ENCODE measurements around the gene SINHCAF. TPM values are rescaled to one million over a fixed set of nuclear protein-coding genes. Genes with fewer than 3 reads are reported as not detected.

Gene SINHCAF
- total and polyA plus RNA-seq, 9 of the 15 experiments (the other 6 are each of a cell fraction or from before 2014, with no cell fraction given), result 73.2 to 185 (median 110) TPM

- H3K4me1 ChIP-seq (replicated peaks in 1 of 2; ENCODE audit: control insufficient read depth in 2 of 2, insufficient read depth in 2 of 2, low read length in 2 of 2), result peaks cover 8 to 11% of the 10 kb centered on the region in 2 experiments; a peak in 4 of 5 replicates
- peaks cover 66% of the 10 kb centered on the region for H3K36me3 ChIP-seq (ENCODE audit: control insufficient read depth, insufficient read depth, low read length)
- ChIA-PET CTCF (ENCODE audit: low intra/inter-chr PET ratio) (no interaction called here), POLR2A (interaction anchor here (0.6 to 1.6 kb wide), 6 partner anchors 11 to 488 kb away, joined by 3 to 13 read pairs (median 4); partner anchors contain the start of gene SINHCAF)
- no peak for TF ChIP-seq ZBTB49 (CRISPR knock-in tag; IDR thresholded peaks at IDR 0.05; ENCODE audit: borderline replicate concordance)
- TF ChIP-seq, protein P1, sequence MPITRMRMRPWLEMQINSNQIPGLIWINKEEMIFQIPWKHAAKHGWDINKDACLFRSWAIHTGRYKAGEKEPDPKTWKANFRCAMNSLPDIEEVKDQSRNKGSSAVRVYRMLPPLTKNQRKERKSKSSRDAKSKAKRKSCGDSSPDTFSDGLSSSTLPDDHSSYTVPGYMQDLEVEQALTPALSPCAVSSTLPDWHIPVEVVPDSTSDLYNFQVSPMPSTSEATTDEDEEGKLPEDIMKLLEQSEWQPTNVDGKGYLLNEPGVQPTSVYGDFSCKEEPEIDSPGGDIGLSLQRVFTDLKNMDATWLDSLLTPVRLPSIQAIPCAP (CRISPR knock-in tag; IDR thresholded peaks at IDR 0.05; ENCODE audit: borderline replicate concordance), result no peak
- no peak for TF ChIP-seq ETV5 (CRISPR knock-in tag; IDR thresholded peaks at IDR 0.05; ENCODE audit: low read depth)
- TF ChIP-seq TCF7 (IDR thresholded peaks at IDR 0.05; ENCODE audit: borderline replicate concordance), result no peak
- no peak for TF ChIP-seq NFE2 (IDR thresholded peaks at IDR 0.05; ENCODE audit: low read depth)
- no peak for TF ChIP-seq KLF13 (tag; IDR thresholded peaks at IDR 0.05; ENCODE audit: borderline replicate concordance, low read depth)
- no peak overlapping the region for H2AFZ ChIP-seq (ENCODE audit: low read depth, low read length)
- peak; percentile 42 for FAIRE-seq
- intact Hi-C loops (cut with micrococcal nuclease), result no loop called here
- no peak overlapping the region for H3K4me2 ChIP-seq (ENCODE audit: insufficient read depth, low read length)
- no TSS peak for BruUV-seq (replicated peaks)
- no peak for ATAC-seq
- 78% methylated on average over 2 of the region's 2 CpGs for WGBS (ENCODE audit: insufficient coverage, low coverage, missing lambda C conversion rate)
- peaks cover 99% of the 10 kb centered on the region for H3K79me2 ChIP-seq (ENCODE audit: control insufficient read depth, insufficient read depth, low read length)
- peaks cover 31% of the 10 kb centered on the region for H4K20me1 ChIP-seq (replicated peaks; ENCODE audit: control insufficient read depth, insufficient read depth, low read length)
- no peak for DNase-seq (ENCODE audit: extremely low read depth in 1 of 4, low spot score in 3 of 4)
- in situ Hi-C loops (cut with MboI), result no loop called here
- no peak overlapping the region for H3K4me3 ChIP-seq
- no peaks in the 10 kb centered on the region for H3K27me3 ChIP-seq (ENCODE audit: control insufficient read depth in 2 of 2, insufficient read depth in 2 of 2, low read length in 2 of 2)
- H3K9me1 ChIP-seq (ENCODE audit: control insufficient read depth, insufficient read depth, low read length), result peaks cover 4% of the 10 kb centered on the region
- H3K9ac ChIP-seq (ENCODE audit: insufficient read depth in 1 of 2, low read depth in 2 of 2, low read length in 2 of 2), result no peak overlapping the region
- no peak overlapping the region for H3K27ac ChIP-seq (ENCODE audit: extremely low read depth, low read depth, low read length)
- no peaks in the 10 kb centered on the region for H3K9me3 ChIP-seq (replicated peaks; ENCODE audit: control insufficient read depth, insufficient read depth, low read depth, low read length)
These were observed 14.2 kb downstream of the SINHCAF start for GRCh38 chr12:31311634-31312258.

Data from K562 (cell line).